T-helper 22 cell (primary cell): ENCODE data around the gene TBX5.

Experiments used
- DNase-seq: peaks from one replicate; pipeline ENCODE4 v3.0.0-alpha.2; 2020; ENCODE audit warnings: low read depth

Gene TBX5

DNA sequence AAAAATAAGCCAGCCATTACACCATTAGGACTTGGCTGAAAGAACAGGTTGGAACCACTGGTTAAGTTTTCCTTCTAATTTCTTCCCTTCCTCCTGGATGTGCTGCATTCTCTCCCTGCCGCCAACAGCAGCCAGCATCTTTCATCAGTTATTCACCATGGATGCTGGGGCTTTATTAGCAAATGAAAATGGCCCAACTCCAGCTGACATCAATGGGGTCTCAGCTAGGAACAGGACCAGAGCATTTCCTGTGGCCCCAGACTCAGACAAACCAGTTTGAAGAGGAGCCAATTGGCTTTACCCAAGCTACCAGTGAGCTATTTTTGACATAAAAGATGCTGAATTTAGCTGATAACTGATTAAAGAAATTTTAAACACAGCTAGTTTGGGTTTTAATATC is 26.0 kb upstream of the TBX5 start:
- no peak for DNase-seq

DNA sequence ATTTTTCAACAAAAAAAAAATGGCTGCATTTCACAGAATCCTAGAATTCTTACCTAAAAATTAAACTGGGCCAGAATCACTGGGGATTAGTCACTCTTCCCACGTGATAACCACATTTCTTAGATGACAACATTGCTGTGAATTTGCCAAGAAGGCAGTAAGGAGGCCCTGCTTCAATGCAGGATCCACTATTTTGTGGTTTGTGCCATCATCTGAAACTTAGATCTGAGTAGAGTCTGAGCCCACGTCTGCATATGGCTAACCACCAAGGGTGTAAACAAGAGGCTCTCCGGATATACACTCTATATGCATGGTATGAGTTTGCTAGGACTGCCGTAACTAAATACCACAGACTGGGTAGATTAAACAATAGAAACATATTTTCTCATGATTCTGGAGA is 24.4 kb upstream of the TBX5 start:
- no peak for DNase-seq

DNA sequence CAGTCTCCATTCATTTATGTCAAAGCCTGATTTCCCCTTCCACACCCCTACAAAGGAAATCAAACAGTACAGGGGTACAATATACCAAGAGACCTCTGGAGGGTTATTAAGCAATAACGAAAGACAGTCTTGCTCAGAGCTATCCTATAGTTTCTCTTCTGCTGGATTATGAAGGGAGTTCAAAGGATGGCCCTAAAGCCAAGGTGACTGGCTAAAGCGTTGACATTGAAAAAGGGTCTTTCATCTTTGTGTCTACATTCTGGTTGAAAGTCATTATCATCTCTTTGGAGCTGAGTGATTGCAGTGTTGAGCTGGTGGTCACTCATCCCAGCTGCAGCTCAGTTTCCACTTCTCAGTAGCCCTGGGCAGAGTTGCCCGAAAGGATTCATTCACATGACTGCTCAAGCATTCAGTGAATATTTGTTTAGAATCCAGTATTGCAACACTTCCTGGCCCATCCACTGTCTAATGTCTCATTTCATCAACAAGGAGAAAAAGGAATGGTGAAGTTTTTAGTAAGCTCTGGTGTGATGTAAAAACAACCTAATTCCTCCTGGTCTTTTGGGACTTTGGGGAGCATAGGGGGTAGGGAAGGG is 19.2 kb upstream of the TBX5 start:
- DNase-seq, result no peak

DNA sequence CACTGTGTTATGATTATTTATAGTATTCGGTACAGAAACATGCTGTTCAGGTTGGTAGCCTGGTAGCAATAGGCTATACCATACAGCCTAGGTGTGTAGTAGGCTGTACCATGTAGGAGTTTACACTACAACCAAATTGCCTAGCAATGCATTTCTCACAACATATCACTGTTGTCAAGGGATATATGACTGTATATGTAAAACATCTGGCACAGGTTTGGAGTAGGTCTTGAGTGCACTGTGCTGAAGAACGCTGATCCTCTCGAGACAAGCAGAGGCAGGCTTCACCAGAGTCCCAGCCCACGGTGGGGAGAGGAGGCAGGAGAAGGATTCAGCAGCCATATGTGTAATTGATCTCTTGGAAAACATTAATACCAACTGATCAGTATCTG is 15.0 kb upstream of the TBX5 start:
- no peak for DNase-seq

DNA sequence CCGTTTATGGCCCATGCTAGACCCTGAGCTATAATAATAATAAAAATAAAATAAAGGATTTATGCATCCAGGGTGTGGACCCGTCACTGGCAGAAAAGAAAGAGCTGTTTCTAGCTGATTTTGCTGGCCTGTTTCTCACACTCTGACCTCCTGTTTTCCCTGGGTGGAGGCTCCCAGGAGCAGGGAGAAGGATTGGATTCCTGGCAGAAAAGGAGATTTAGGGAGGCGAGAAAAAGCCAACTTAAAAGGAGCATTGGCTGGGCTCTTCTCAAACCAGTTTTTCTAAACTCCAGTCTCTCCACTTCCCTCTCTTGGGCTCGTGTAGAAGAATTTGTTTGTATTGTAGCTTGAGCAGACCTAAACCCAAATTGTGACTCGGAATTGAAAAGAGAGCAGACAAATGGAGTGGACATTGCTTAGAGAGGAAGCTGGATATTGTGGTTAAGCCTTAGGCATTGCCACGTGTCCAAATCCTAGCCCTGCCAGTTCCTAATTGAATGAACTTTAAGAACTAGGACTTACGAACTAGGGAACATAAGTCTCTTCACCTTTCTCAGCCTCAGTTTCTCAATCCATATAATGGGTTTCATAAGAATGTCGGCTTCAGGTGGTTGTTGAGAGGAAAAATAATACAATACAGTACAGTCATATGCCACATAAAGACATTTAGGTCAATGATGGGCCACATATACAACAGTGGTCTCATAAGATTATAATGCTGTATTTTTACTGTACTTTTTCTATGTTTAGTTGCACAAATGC is 14.4 kb upstream of the TBX5 start:
- DNase-seq, result no peak

DNA sequence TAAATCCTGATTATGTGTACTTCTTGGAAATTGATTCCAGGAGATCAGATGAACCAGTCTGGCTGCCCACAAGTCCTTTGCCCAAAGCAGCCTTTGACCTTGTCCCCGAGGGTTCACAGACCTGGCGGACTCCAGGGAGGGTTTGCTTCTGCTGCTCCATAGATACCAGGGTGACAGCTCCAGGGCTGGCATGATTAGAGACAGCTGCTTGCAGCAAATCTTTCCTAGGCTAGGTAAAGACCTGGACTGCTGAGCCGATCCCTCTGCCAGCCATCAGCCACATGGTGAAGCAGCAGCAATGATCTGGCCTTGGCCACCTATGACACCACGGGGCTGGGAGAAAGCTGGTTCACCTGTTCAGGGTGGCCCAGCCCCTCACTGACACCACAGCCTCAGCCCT is 10.1 kb upstream of the TBX5 start:
- no peak for DNase-seq

DNA sequence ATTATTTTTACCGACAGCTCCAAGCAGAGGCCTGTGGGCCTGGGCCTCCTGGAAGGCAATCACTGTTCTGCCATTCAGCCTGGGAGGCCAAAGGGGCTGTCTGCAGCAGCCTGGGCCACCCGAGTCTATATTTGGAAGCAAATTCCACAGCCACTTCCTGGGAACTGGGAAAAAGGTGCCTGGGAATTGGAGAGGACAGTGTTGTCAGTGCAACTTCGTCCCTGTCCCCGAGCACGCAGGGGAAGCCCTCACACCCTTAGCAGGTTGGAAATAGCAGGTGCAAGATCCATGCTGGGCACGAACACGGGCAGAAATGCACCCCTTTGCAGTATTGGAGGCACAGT is 9.6 kb upstream of the TBX5 start:
- no peak for DNase-seq

DNA sequence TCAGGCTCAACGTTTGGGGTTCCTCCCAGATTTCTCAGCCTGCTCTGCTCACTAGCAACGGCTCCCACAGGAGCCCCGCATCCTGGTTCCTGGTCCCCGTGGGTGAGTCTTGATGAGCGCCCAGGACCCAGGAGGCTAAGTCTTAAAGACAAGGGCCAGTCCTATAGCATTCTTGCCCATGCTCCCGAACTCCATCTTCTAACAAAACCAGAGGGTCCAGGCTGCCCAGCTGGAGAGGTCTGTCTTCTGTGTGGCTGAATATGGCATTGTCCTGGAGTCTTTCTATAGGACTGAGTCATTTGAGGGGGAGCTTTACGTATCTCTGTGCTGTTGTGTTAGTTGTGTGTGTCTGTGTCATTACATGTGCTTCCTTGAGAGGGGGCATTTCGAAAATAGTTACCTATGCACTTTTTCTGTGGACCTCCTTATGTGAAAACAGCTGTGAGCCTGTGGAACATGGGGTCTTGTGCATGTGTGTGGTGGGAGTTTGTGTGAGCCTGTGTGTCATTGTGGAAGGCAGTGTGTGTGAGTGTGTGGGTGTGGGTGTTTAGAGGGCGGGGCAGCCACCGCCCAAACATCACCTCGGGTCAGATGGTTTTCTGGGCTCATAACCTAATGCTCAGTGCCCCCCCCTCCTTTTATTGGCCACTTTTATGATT is 9.1 kb upstream of the TBX5 start:
- DNase-seq, result no peak

DNA sequence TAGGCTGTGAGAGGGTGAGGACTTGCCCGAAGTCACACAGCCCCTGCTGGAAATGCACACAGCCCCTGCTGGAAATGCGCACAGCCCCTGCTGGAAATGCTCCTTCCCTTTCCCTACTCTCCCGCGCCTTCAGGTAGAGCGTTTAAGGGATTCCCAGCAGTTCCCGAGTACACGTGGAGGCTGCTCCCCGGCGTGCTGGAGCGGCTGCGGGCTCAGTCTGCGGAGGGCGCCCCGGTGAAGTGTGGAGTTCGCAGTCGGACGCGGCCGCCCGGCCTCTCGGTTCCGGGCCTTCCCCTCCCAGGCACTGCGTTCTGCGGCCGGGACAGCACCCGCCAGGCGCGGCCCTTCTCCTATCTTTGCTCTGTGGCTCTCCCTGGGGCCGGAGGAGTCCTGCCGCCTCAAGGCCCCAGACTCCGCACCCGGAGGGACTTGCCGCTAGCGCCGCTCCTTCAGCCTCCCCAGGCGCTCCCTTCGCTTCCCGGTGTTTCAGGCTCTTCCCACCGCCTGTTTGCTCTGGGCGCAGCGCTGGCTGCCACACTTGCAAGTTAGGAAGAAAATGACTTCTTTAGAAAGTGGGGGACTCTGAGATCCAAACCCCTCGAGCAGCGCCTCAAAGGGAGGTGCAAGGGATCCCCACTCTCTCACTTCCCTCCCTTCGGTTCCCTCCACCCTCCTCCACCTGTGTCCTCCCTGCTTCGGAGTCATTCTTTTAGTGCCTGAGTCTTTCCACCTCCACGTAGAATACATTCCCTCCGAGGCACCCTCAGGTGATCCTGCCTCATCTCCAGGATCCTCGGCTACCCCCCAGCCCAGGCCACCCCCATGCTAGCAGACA is 8.3 kb upstream of the TBX5 start:
- DNase-seq, result no peak

DNA sequence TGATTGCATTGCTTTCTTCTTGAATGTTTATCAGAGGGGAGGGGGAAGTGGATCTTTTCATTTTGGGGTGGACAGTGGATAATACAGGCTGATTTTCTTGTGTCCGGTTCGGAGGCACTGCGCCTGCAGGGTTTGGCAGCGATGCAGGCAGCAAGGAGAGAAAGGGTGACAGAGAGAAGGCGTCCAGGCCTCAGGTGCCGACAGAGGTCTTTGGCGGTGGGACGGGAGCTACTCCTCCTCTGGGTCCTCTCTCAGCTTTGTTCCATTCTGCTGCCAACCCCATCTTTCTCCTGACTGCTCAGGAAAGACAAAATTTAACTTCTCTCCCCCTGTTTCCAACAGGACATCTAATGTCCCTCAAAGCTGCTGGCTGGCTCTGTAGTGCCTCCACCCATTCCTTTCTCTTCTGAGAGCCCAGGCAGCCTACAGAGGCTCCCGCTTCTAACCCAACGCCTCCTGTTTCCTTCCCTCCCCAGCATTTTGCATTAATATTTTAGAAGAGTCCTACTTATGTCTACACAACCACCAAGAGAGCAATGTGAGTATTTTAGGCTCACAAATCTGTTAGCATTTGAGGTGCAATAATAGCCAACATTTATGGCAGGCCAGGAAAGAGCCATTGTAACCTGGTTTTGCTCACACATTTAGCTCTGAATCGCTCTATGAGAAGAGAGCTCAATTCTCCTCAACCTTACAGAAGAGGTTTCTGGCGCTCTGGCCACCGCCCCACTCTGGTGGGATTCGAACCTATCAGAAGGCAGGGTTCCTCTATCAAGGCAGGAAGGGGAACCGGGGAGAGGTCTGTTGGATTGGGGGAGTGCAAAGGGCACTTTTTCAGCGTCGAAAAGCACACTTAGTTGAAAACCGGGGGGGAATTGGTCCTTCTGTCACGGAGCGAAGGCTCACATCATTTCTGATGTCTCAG is 7.1 kb upstream of the TBX5 start:
- no peak for DNase-seq

DNA sequence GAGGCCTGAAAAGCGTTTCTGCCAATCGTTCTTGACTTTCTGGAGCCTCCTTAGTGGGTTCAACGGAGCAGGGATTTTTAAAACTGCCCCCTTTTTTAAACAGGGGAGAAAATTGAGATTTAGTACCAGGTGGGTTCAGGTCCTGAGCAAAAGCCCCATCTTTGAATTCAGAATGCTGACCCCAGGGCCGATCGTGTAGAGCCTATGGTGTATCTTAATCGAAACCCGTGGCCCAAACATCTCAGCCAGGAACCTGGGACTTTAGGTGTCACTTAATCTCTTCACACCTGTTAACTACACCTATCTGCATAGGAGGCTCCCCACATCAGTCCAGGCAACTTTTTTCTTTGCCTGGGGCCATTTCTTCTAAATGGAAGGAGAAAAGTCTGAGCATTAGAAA is 6.4 kb upstream of the TBX5 start:
- no peak for DNase-seq

DNA sequence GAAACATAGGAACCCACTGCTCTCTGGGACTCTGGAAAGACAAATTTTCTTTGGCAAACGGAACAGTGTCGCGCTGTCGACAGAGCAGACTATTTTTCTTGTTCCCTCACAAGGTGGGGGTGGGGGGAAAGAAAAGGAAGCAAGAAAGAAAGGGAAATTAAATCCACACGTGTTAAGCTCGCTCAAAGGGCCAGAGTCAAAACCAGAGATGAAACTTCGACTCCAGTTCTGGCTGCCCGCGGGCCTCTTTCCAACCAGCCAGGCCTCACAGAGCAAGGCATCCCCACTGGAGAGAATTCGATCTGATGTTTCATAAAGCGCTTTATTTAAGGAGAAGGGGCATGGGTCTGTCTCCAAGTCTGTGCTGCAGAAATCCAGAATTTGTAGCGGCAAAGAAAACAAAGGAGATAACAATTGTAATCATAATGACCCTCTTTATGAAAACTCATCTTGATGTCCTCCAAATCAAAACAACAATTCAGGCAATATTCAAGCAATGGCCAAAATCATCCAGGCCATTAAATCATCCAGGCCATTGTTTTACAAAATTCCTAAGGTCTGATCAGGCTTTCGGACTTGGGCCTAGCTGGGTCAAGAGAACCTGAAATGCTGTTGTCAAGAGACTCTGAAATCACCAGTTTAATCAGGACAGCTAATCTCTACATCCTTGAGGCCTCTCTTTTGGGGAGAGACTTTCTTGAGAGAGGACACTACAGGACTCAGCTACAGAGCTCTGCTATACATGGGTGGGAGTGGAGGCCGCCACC is 5.3 kb upstream of the TBX5 start:
- DNase-seq, result no peak

DNA sequence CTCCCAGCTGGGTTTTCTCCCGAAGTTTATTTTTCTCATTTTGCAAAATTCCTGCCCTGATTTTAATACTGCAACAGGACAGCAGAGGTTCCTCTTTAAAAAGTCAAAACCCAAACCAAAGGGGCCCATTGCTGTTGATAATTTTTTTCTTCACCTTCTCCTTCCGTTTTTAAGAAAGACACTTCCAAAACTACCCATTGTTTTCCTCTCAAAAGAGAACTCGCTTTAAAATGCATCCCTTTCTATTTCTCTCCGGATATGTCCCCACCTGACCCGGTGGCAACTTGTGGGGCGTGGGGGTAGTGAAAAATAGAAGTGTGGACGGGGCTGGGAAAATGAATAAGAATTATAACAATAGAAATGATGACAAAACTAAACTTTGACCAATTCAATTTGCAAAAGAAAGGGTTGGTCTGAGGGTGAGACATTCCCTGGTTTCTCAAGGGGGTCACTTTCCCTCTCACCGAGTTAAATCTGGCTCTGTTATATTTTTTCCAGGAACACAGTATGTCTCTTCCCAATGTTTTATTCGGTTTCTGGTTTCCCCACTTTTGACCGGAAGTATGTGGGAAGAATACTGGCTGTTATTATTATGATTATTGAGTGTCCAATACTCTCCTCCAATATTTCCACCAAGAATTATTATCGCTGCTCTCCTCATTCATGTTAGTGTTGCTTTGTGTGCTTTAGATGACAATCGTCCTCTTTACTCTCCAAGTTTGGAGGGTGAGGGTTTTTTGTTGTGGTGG is 4.1 kb upstream of the TBX5 start:
- DNase-seq, result no peak

DNA sequence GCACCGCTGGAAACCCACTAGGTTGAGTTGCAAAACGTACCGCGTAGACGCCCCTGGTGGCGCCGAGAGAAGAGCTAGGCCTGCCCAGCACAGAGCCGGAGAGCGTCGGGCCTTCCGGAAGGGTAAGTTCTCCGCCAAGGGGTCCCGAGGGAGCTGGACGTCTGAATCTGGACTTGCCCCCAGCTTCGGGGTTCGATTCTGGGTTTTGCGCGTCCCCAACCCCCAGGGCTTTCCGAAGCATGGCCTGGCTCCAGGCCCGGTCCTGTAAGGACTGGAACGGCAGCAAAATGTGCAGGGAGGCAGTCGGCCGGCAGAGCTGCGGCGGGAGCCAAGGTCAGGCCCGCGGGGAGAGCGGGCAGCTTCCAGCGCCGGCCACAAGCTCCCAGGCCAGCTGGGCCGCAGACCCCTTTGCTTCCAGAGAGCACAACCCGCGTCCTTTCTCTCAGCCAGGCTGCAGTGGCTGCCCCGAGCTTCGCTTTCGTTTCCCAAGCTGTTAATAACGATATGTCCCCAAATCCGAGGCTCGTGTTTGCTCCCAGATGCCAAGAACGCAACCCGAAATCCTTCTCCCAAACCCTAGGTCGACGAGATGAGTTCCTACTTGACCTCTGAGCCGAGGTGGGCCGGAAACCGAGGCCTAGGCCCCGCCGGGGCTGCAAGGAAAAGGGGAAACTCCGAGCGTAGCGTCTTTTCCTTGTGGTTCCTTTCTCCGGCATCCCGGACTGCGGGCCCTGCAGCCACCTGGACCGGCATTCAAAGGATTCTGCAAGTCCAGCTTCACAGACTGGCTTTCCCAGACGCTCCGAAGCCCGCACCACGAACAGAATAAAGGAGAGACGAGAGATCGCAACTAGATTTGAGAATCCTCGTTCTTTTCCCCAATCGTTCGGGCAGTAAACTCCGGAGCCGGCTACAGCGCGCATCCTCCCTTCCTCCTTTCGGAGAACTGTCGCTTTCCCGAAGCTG is 3.2 kb upstream of the TBX5 start:
- no peak for DNase-seq

DNA sequence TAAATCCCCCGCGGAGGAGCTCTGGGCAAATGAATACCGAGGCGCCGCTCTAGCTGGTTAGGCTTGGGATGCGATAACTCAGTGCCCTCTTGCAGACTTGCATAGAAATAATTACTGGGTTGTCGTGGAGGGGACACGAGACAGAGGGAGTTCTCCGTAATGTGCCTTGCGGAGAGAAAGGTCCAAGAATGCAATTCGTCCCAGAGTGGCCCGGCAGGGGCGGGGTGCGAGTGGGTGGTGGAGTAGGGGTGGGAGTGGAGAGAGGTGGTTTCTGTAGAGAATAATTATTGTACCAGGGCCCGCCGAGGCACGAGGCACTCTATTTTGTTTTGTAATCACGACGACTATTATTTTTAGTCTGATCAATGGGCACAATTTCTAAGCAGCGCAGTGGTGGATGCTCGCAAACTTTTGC is 2.5 kb upstream of the TBX5 start:
- no peak for DNase-seq

DNA sequence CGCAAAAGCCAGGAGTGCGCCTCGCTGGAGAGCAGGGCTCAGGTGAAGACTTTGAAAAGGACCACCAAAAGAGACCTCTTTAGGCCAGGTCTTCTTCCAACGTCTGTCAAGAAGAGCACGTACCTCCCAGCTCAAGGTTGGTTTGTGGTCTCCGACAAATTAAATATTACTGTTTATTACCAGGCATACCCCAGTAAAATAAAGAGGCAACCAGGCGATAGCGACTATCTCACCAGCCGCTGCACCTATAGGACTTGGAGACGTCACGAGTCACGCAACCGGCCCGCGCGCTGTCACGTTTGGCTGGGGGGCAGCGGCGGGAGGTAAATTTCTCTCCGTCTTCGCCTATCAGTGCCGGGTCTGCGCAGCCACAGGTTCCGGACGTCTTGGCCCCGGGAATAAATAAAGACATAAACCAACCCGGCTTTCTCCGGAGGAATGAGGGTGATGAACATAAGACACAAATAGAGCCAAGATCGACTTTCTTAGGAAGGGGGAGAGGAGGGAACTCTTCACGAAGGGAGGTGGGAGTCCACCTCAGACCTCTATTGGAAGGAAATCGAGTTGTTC is 2.0 kb upstream of the TBX5 start:
- DNase-seq, result no peak

DNA sequence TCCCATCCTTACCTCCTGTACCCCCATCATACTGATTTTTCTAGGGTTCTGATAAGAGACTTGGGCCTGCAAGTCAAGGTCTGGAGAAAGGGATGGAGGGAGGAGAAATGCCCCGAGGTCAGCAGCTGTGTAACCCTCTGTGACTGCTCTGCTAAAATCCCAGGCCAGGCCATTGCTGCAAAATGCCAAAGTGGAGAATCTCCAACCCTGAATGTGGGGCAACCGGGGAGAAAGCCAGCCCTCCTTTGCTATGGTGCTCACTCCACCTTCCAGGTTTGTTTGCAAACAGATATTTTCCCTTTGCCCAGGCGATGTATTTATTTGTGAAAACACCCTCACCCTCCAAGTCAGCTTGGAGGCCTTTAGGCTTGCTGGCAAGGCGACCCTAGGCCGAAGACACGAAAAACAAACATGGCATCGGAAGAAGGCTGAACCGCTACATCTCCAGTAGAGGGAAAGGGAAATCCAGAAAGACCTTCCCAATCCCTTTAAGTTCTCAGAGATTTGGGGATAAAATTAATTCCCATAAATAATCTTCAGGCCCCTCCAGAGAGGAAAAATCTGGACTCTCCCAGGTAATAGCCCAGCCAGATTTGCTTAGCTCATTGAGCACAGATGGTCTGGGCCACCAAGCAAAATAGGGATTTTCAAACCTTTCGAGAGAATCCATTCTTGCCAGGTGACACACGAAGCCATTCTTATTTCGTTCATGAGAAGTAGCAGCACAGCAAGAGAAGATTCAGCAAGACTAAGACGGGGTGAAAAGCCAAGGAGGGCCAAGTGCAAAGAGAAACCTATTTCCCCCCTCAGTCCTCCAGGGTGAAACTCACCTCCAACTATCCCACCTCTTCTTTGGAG is 1.3 kb upstream of the TBX5 start:
- DNase-seq, result no peak
